Stromal cell of bone marrow (primary cell): ENCODE data around the gene KDM2A.
A peak's percentile ranks its signal among the peaks of the same experiment; 100 is the strongest.
"Not testable (repeated sequence)": the region's sequence is repeated elsewhere in the genome, so short reads cannot be mapped to it uniquely, and the experiment has no call there.

Experiments used
- DNase-seq: peaks from one replicate; pipeline ENCODE4 v3.0.0-alpha.2; 2012; ENCODE audit warnings: low read depth

KDM2A gene

DNA sequence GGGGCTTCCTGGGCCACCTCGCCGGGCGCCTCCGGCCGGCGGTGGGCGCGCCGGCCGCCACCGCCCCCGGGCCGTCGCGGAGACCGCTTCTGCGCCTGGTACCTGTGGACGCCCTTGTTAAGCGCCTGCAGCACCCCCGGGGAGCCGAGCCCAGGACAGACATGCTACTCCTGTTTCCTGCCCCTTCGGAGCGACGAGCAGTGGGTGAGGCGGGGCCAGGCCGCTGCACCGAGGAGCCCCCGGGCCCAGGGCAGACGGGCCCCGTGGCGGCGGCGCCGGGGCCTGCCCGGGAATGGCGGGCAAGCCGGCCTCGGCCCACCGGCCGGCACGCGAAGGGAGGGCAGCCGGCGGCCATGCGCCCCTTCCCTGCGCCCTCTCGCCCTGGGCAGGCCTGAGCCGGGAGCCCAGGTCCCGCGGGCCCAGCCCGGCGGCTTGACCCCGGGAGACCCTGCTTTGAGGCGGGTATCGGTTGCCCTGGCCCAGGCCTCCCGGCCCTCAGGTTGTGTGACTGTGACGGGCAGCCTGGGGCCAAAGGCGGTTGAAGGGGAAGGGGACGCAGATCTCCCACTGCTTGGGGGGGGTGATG is 789 bp upstream of the KDM2A start:
- DNase-seq = no peak

DNA sequence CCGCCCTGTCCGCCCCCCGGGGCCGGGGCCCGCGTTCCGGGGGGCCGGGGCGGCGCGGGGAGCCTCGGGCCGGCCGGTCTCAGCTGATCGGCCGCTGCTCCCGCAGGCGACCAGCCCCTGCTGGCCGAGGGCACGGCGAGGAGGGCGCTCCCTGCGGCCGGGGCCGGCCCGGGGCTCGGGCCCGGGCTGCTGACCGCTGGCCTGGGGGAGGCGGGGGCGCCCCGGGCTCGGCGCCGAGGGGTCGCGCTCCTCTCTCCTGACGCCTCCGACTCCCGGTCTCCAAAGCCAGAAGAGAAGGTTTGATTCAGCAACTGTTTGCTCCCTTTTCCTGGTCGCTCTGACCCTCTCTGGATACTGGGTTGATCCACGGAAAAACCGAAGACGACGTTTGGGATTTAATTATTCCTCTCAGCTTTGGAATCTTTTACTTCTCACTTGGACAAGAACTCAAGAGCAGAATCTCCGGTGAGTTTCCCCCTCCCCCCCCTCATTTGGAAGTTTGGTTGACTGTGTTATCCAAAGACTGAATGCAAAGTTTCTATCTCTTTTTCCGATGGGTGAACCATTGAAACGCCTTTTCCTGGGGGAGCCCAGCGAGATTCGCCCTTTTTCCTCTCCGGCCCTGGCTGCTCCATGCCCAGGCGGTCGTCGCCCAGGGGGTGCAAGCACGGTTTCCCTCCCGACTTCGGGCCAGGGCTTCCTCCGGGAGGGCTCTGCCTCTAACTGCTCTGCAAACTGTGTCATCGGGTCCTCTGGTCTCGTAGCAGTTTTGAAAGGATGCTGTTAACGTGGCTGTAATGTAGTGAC is 725 bp downstream of the KDM2A start:
- DNase-seq = no peak

DNA sequence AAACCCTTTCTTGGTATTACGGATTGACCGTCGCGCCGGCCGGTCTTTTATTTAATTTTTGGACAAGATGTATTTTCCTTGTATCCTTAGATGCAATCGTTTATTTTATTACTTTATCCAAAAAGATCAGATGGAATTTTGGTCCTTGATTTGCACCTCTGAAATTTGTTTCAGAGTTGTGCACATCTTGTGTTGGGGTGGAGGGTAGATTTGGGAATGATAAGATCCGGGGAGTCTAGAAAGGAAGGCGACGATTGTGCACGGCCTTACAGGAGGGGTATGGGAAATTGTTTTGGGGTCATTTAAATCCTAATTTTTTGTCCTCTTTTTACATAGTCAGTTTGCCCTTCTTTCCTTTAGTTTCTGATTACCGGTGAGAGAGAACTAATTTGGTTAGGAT is 1.4 kb downstream of the KDM2A start:
- no peak for DNase-seq

DNA sequence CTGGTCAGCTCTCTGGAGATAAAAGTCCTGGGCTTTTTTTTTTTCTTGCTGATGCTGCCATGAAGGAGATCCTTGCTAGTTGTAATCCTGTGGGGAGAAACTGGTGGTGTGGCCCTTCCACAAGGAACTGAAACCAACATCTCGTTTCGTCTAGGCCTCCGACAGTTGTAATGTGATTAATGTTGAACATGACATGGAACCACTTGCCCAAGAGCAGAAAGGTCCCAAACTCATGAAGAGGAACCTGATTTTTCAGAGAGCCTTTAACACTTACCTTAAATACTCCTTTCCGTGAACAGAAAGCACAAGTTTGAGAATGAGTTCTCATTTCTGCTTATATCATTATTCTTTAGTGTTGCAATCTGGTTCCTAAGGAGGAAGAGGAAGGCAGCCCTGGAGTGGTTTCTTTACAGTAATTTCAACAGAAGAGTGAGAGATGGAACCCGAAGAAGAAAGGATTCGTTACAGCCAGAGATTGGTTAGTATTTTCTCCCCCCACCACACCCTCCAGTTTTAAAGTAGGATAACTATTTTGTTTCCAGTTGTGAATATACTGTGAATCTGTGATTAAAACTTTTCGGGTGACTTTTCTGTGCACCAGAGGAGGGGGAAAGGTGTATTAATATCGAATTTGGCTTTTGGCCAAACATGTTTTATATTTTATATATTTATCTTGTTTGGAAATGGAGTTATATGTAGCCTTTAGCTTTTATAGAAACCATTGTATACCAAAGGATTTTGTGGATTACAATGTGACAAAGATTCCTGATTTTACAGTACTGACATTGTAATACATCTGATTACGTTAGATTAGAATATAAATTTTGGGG is 2.0 kb downstream of the KDM2A start:
- no peak for DNase-seq

DNA sequence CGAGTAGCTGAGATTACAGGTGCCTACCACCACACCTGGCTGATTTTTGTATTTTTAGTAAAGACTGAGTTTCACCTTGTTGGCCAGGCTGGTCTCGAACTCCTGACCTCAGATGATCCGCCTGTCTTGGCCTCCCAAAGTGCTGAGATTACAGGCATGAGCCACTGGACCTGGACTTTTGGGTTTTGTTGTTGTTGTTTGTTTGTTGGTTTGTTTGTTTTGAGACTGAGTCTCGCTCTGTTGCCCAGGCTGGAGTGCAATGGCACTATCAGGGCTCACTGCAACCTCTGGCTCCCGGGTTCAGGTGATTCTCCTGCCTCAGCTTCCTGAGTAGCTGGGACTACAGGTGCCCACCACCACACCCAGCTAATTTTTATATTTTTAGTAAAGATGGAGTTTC is 4.7 kb downstream of the KDM2A start:
- DNase-seq = not testable (repeated sequence)

DNA sequence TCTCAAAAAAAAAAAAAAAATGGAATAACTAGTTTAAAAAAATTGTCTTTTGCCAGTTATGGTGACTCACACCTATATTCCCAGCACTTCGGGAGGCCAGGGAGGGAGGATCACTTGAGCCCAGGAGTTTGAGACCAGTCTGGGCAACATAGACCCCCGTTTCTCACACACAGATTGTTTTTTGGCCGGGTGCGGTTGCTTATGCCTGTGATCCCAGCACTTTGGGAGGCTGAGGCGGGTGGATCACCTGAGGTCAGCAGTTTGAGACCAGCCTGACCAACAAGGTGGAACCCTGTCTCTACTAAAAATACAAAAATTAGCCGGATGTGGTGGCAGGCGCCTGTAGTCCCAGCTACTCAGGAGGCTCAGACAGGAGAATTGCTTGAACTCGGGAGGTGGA is 7.2 kb downstream of the KDM2A start:
- DNase-seq = not testable (repeated sequence)

DNA sequence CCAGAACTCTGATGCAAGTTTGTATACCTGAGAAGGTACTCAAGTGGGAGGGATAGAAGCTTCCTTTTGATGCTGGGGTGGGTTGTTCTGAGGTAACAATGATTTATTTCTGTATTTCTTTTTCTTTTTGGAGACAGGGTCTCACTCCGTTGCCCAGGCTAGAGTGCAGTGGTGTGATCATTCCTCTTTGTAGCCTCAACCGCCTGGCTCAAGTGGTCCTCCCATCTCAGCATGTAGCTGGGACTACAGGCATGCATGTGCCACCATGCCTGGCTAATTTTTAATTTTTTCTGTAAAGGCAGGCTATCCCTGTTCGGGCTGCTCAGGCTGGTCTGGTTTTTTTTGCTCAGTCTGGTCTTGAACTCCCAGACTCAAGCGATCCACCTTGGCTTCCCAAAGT is 7.9 kb downstream of the KDM2A start:
- no peak for DNase-seq

DNA sequence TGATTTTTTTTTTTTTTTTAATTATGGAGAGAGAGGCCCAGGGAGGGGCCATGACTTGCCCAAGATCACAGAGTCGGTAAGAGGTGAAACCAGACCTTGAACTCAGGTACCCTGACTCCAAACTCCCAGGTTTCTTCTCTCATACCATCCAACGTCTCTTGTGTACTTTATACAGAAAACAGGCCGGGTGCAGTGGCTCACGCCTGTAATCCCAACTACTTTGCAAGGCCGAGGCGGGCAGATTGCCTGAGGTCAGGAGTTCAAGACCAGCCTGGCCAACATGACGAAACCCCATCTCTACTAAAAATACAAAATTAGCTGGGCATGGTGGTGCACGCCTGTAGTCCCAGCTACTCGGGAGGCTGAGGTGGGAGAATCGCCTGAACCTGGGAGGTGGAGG is 11.8 kb downstream of the KDM2A start:
- not testable (repeated sequence) for DNase-seq

DNA sequence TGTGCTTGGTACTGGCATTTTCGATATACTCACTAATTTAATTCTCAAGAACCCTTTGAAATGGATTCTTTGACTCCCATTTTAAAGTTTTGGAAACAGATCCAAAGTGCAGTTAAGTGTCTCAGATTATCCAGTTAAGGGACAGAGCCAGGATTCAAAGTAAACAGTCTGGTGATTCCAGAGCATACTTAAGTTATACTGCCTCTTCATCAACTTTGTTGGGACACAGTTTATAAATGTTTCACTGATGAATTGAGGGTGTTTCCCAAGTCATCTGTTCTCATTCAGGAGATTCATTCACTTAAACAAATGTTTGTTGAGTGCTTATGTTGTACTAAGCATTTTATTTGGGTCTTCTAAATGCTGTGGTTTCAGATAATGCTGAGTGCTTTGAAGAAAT is 17.1 kb downstream of the KDM2A start:
- DNase-seq = no peak

DNA sequence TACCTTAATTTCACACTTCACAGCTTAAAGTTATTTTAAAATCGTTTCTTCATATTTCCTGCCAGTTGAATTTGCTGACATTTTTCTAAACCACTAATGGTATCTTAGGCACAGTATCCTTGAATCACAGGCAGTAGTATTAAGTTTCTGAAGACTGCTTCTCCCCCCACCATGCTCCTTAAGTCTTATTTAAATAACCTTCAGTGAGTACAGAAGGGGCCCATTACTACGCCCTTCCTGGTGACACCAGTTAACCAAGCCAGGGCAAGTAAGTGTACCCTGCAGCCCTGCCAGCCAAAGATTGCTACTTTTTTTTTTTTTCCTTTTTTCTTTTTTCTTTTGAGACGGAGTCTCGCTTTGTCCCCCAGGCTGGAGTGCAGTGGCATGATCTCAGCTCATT is 19.9 kb downstream of the KDM2A start:
- DNase-seq = no peak

DNA sequence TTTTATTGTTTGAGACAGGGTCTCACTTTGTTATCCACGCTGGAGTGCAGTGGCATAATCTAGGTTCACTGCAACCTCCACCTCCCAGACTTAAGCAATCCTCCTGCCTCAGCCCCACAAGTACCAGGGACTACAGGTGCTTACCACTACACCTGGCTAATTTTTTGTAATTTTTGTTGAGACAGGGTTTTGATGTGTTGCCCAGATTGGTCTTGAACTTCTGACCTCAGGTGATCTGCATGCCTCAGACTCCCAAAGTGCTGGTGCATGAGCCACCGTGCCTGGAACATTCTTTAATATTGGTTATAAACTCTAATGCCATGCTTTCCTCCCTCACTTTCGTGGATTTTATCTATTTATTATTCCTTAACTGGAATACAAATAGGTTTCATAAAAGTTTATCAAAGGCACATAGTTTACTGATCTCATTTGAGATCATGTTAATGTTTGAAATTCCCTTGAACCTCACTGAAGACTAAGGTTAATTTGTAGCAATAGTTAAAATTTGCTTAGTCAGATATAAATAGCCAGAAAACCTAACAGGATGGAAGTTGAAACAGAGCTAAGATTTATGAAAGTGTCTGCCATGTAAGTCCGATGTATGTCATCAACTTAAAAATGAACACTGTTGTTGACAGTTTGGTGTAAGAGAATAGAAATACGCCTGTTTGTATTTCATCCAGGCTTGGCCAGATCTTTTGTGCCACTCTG is 27.6 kb downstream of the KDM2A start:
- no peak for DNase-seq

DNA sequence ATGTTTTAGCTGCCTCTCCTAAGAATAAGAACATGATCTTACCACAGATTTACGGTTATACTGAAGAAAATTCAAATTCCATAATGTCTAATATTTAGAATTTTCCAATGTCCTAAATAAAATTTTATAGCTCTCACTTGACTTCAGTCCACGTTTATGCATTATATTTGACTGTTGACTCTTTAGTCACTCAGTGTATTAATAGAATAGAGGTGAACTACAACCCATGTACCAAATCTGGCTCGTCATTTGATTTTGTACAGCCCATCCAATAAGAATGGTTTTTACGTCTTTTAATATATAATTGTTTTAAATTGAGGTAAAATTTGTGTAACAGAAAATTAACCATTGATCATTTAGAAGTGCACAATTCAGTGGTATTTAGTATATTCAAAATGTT is 34.9 kb downstream of the KDM2A start:
- DNase-seq = no peak

DNA sequence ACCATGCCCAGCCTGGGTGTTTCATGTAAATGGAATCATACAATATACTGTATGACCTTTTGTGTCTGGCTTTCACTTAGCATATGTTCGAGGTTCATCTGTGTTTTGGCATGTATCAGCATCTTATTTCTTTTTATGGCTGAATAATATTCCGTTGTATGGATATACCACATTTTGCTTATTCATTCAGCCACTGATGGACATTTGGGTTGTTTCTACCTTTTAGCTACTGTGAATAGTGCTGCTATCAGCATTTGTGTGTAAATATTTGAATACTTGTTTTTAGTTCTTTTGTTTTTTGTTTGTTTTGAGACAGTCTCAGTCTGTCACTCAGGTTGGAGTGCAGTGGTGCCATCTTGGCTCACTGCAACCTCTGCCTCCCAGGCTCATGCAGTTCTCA is 35.7 kb downstream of the KDM2A start:
- no peak for DNase-seq

DNA sequence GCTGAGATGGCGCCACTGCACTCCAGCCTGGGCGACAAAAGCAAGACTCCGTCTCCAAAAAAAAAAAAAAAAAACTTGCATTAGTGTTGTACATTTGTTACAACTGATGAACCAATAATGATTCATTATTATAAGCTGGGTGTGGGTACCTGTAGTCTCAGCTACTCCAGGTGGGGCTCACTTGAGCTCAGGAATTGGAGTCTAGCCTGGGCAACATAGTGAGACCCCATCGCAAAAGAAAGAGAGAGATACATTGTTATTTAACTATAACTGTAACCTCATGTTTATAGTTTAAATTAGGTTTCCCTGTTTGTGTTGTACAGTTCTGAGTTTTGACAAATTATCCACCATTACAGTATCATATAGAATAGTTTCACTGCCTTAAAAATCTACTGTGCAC is 38.6 kb downstream of the KDM2A start:
- DNase-seq = no peak

DNA sequence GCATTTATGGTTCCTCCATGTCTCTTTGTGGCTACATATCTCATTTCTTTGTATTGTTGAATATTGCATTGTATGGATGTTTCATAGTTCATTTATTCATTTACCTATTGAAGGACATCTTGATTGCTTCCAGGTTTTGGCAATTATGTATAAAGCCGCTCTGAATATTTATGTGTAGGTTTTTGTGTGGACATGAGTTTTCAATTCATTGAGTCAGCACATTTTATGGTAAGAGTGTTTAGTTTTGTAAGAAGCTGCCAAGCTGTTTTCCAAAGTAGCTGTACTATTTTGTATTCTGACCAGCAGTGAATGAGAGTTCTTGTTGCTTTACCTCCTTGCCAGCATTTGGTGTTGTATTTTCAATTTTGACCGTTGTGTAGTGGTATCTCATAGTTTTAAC is 39.2 kb downstream of the KDM2A start:
- DNase-seq = peak; percentile 9

DNA sequence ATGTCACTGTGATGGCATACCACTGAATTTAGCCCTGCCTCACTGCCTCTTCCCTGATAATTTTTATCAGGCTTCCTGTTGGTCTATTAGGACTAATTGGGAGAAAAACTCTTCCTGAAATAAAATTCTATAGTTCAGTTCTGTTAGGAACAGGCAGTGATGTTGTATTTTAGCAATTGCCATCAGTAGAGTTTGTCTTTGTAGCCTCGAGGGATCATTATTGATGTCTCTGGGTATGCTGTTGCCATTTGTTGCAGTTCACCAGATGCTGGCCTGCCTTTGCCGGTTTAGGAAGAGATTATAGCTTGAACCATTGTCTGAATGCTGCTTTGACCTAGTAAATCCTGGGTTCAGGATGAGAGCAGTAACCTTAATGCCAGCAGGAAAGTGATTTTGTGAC is 41.0 kb downstream of the KDM2A start:
- no peak for DNase-seq

DNA sequence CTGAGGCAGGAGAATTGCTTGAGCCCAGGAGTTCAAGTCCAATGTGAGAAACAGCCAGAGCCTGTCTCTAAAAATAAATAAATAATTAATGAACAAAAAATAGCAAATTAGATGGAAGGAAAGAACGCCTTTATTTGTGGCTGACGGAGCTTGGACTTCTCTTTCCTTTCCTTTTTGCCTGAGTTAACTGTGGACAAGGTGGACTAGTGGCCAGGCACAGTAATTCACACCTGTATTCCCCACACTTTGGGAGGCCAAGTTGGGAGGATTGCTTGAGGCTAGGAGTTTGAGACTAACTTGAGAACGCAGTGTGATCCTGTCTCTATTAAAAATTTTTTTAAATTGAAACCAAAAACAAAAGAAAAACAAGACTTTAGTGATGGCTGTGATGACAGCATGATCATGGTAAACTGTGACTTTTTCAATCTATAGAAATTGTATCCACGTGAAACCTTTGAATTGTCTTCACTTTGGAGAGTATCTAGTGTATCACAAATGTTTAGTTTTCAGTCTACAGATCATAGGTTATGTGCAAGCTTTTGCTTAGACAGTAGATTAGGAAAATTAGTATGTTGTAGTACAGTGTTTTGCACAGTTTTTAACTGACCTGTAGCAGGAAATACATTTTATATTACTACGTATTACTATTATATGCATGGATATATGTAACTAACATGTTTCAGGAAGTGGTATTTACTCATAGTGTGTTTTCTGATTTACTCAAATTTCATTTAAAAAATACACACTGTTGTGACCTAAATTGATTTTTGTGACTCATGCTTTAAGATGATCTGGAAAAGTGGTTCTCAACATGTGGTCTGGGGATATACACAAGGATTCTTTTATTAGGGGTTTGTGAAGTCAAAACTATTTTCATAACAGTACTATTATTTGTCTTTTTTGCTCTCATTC is 42.1 kb downstream of the KDM2A start:
- DNase-seq = peak; percentile 9

DNA sequence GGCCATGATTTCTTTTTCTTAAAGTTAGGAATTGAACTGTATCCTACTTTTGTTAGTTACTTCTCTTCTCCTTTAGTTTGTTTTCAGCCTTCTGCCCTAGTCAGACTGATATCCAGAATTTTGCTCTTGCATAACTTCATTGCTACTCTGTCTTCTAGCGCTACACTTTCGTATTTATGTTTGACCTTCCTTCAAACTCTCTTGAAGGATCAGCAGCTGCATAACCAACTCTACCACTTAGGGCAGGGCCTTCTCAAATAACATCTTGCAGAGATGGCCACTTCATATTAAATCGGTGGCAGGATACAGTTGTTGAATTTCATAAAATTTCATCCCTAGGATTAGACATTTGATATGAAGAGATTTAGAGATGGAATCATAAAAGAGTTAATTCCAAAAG is 43.9 kb downstream of the KDM2A start:
- no peak for DNase-seq

DNA sequence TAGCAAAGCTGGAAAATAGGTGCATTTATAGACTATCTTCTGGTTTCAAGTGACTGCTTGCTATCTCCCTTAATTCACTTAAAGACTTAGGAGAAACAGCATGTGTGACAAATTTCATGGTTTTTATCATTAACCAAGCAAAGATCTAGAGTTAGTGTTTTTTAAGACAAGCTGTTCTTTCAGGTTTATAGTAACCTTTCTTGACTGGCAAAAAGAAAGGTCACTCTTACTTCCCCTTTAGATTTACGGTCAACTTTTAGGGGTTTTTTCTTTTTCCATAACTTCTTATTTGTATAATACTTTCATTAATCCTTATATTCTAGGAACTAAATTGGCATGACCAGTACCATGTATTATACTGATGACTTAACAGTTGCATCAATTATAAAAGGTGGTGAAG is 46.6 kb downstream of the KDM2A start:
- no peak for DNase-seq

DNA sequence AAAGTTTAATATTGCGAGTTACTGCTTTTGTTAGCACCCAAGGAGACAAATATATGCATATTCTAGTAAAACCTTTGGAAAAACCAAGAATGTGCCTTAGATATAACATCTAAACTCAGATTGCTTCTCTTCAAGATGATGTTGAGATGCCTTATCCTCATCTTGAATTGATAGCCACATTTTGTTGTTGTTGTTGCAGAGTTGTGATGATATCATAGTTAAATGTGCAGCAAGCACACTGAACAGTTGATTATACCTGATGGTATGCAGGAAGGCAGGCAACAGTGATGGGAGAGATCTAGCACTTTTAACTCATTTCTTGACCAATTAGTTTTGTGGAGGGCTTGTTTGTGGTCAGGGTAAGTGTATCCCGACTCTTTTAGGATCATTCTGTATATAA is 48.0 kb downstream of the KDM2A start:
- DNase-seq = no peak

DNA sequence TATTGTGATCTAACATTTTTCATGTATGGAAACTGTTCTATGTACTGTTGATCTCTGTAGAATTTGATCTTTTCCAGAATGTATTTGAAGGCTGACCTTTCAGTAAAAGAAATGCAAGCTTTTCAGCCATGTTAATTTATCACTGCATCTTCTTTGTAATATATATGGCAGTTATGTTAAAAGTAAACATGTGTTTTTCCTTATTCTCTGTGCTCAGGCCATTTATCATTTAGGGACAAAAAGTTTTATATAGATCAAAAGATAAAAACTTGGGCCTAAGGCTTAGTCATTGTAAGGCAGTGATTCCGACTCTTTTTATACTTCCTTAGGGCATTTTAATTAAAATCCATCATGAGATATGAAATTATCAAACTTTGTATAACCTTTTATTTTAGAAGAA is 48.7 kb downstream of the KDM2A start:
- no peak for DNase-seq
